Fibroblast of skin of back (primary cell): ENCODE measurements around the gene WDR4.
"Not testable (repeated sequence)": the region's sequence is repeated elsewhere in the genome, so short reads cannot be mapped to it uniquely, and the experiment has no call there.

Source experiments
- DNase-seq: peaks from one replicate; pipeline ENCODE4 v3.0.0-alpha.2; 2013

Gene WDR4

GRCh38 chr21:42878678-42878992 is 704 bp downstream of the WDR4 start:
- no peak for DNase-seq

- not testable (repeated sequence) for DNase-seq
Observed at GRCh38 chr21:42875811-42876210, 3.5 kb downstream of the WDR4 start.

DNA sequence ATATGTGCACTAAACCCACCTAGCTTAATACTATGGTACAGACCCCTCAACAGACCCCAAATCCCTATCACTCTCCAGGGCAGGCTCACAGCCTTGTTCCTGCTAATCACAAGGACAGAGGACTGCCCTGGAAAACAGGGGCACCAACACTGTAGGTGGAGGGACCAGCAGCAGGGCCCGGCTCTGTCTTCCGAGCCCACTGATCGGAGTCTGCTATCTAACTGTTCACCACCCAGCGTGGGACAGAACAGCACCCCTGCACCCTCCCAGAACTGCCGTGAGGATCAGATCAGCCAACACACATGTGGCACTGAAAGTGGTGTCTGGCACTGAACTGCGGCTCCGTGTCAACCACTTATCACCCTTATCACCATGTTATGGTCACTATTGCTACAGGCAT is 6.2 kb downstream of the WDR4 start:
- no peak for DNase-seq

GRCh38 chr21:42868196-42868595 is 11.1 kb downstream of the WDR4 start:
- no peak for DNase-seq

- DNase-seq = peak; percentile 4
Observed at GRCh38 chr21:42865776-42866160, 13.6 kb downstream of the WDR4 start.

DNA sequence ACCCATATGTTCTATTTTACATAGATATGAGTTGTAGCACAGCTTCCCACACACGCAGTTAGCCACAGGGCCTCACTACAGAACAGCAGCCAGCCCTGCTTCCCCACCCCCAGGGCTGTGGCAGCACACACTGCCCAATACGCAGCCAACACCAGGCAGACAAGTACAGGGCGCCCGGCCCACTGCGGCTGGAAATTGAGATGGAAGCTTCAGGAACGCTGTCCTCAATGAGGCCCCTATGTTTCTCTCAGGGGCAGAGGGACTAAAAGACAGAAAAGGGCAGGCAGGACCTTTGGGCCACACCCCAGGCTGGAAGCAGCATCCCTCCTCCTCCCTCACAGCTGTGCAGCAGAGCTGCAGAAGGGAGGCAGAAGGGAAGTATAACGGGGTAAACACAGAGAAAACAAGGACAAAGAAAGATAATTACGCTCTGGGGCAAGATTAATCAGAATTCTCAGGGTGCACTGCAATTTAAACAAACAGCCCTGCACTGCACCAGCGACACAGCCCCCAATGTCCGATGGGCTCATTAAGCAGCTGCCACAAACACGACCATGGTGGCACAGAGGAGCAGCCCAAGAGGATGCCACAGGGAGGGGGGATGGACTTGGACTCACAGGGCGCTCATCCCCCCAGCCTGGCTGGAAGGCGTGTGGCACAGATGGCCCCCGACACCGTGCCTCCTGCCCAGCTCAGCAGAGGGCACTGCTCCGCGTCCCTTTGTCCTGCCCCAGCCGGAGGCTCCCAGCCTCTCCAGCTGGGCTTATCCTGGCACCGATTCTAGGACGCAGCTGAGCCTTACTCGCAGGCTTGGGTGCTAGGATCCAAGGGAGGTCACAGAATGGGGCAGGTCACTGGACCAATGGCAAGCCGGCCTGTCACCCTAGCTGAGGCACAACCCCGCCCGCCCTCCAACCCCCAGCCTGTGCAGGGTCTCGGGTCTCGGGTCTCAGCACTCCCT is 14.2 kb downstream of the WDR4 start:
- no peak for DNase-seq

DNA sequence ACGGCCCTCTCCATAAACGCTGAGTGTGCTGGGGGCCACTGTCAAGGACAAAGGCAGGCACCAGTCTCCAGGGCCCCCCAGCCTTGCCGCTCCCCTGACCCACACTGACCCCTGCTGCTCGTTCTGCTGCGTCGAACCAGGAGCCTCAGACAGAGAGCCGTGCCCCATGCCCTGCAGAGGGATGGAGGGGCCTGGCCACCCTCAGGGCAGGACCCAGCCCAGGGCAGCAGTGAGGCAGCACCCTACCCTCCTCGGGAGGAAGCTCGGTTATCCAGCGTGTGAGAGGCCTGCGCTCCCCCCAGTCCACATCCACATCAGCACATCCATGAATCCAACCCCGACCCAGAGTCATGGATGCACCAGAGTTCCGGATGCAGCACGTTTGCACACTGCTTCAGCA is 15.1 kb downstream of the WDR4 start:
- DNase-seq = no peak

DNA sequence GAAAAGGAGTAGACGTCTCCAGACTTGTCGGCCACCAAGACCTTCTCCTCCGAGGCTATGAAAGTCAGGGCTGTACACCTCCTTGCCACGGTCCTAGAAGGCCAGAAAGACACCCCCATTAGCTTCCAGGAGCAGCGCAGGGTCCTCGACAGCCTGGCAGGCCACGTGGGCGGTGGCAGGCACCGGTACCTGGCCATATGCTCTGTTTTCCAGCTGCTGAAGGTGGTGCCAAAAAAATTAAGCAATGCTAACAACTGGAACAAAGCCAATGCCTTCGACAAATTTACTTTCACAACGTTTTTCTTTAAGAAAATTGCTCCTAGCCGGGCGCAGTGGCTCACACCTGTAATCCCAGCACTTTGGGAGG is 15.9 kb downstream of the WDR4 start:
- DNase-seq = no peak

- DNase-seq = no peak
Observed at GRCh38 chr21:42862774-42863503, 16.4 kb downstream of the WDR4 start.

DNA sequence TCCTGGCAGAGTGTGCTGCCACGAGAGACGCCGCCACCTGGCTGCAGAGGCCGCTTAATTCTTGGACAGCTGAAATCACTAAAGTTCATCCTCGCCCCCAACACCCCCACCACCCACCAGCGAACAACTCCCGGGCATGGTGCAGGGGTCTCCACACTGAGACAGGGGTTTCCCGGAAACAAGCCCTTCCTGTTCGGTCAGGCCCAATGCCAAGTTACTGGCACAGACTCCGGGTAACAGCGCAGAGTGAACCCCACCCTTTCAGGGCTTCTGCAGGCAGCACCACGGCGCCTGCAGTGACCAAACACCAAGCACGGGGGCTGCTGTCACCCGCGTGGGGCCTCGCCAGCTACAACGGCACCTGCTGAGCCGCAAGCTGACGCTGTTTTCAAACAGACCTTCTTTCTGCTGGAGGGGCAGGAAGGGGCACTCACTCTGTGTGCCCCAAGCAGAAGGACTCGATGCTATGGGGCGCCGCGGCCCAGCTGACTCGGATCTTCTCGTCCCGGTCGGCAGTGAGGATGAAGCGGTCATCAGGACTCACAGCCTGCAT is 17.4 kb downstream of the WDR4 start:
- no peak for DNase-seq

DNA sequence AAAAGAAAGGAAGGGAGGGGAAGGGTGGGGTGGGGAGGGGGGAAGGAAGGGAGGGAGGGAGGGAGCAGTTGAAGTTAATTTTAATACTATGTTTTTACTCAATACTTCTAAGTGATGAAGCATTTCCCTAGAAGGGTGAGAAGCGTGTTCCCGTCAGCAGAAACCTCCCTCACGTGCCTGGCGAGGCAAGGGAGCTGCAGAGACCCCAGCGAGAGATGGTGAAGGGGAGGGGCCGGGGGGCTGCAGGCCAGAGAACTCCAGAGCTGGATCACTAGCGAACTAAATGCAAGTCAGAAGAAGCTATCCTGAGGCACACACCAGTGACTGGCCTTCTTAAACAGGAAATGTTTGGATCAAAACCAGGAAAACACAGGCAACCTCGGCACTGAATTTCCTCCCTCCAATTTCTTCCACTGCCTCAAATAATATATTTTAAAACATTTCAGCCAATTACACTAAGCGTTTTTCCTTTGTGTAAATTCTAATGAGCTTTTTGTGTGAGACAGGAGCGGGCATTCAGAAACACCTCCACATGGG is 18.0 kb downstream of the WDR4 start:
- no peak for DNase-seq

DNA sequence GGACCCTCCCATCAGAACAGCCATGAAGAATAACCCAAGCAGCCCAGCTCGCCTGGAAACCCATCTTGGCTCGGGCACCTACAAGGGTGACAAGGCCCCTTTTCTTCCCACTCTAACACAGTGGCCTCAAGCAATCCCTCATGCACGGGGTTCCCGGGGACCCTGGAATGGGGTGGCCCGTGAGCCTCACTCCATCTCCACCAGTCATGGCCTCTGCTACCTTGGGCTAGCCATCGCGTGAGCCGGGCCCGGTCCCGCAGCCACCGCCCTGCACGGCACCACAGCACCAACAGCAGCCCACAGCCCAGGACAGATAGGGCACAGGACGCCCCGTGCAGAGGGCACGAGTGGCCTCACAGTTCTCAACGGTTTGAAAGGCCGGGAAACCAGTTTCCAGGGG is 19.0 kb downstream of the WDR4 start:
- no peak for DNase-seq

GRCh38 chr21:42859891-42860230 is 19.5 kb downstream of the WDR4 start:
- DNase-seq = no peak

- DNase-seq = no peak
Observed at GRCh38 chr21:42858957-42859890, 20.1 kb downstream of the WDR4 start.

GRCh38 chr21:42858185-42858847 is 21.0 kb downstream of the WDR4 start:
- DNase-seq = no peak

- no peak for DNase-seq
Observed at GRCh38 chr21:42857216-42857615, 22.1 kb downstream of the WDR4 start.

DNA sequence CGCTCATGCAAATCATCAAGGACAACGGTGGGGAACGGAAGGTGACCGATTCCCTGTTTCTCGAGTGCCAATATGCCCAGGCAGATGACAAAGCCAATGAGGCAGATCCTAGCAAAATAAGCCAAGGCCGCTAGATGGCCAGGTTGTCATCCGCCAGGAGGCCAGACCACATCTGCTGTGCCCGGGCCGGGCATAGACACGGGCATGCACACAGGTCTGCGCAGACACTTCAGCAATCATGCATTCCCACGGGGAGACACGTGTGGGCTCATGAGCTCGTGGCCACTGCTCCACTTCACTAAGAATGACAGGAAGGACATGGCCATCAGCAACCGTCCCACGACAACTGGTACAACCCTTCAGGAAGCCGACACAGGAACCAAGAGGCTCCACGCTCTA is 23.4 kb downstream of the WDR4 start:
- no peak for DNase-seq

DNA sequence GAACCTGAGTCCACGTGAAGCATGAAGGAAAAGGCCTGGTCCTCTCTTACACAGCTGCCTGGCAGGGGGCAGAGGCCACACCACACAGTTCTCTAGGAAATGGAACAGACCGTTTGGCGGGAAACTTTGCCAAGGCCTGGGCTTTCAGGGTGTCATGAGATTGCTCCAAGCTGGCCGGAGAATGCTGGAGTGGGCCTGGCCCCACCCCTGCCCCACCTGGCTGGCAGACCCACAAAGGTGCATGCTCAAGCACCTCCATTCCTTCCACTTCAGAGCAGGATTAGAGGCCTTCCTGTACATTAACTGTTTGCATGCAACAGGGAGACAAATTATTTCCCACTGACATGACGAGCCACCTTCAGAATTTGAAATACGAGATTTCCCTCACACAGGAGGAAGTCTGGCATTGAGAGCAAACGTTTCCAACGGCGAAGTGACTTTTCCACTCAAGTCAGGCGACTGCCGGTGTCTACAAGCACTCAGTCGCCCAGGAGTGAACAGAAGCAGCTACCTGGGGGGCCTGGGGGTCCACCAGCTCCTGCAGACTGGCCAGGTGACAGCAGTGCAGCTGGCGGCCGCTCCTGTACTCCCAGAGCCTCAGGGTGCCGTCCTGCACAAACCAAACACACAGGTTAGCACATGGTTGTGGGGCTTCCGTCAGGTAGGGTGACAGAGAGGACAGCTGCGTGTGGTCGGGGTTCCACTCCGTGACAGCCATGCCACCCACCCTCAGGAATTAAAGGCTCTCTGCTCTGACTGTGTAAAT is 24.0 kb downstream of the WDR4 start:
- no peak for DNase-seq

GRCh38 chr21:42854246-42855010 is 24.9 kb downstream of the WDR4 start:
- no peak for DNase-seq

DNA sequence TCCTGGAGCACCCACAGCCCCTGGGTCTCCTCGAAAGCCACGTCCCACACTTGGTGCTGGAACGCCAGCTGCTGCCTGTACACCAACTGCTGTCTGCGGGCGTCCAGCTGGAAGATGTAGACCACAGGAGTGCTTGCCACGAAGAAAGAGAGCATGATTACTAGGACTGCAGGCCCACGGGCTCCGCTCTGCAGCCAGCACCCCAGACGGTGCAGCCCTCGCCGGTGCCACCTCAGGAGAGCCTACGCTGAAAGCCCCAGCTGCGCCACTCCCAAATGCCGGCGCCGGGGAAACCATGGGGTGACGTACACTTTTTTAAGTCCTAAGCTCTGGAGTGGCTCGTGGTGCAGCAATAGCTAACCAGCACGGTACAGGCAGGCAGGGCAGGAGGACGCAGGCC is 25.7 kb downstream of the WDR4 start:
- no peak for DNase-seq
